IMR-90 (cell line): ENCODE data around the gene GNG2. TPM values are rescaled to one million over a fixed set of nuclear protein-coding genes. Genes with fewer than 3 reads are reported as not detected.

Experiments
- ATAC-seq: fragments of 200-7000 bp; cut with Tn5 transposase; 2 replicates; pipeline ENCODE4 v1.9.1; 2020; ENCODE audit warnings: low read depth, mild to moderate bottlenecking, moderate library complexity
- BruUV-seq: library from RNA; stranded (reverse); fragments of 400-500 nt; replicated peaks from 2 replicates; lab custom pipeline; 2021; lab: Mats Ljungman, UMichigan
- CTCF ChIA-PET: fragments of 300-600 bp; formaldehyde crosslinking; extraction: SDS; loops from one replicate; lab custom pipeline; 2021; ENCODE audit warnings: antibody characterized with exemption; lab: Yijun Ruan, JAX
- POLR2A ChIA-PET: fragments of 300-600 bp; sonication (Branson Sonifier 250); formaldehyde crosslinking; loops from one replicate; lab custom pipeline; 2022; ENCODE audit warnings: antibody characterized with exemption; ENCODE audit not compliant: unreplicated experiment; lab: Charles Lee
- DNase-seq: peaks from one replicate; pipeline ENCODE4 v3.0.0; 2013
- H2AFZ ChIP-seq: replicated peaks from 2 replicates; pipeline ENCODE3; 2013; ENCODE audit warnings: low read length, mild to moderate bottlenecking; ENCODE audit not compliant: poor library complexity
- H2AK5ac ChIP-seq: 2 replicates; pipeline ENCODE4 v1.6.1; 2013; ENCODE audit warnings: low read depth, low read length, inconsistent platforms
- H2AK9ac ChIP-seq: replicated peaks from 2 replicates; pipeline ENCODE3; 2013; ENCODE audit warnings: mild to moderate bottlenecking, low read depth, low read length, moderate library complexity; ENCODE audit not compliant: poor library complexity
- H2BK120ac ChIP-seq: 2 replicates; pipeline ENCODE4 v1.6.1; 2013; ENCODE audit warnings: low read depth, low read length, inconsistent platforms
- H2BK15ac ChIP-seq: 3 replicates; pipeline ENCODE4 v1.6.1; 2013; ENCODE audit warnings: low read depth, low read length, inconsistent platforms
- H2BK20ac ChIP-seq: 2 replicates; pipeline ENCODE4 v1.6.1; 2013; ENCODE audit warnings: low read depth, mild to moderate bottlenecking, inconsistent platforms, low read length, moderate library complexity
- H2BK5ac ChIP-seq: 2 replicates; pipeline ENCODE4 v1.6.1; 2013; ENCODE audit warnings: mild to moderate bottlenecking, low read depth, low read length, inconsistent platforms; ENCODE audit not compliant: poor library complexity, severe bottlenecking
- H3K14ac ChIP-seq: replicated peaks from 2 replicates; pipeline ENCODE4 v1.6.1; 2013; ENCODE audit warnings: low read depth, low read length, inconsistent platforms
- H3K18ac ChIP-seq: 2 replicates; pipeline ENCODE4 v1.6.1; 2013; ENCODE audit warnings: low read depth, low read length, control low read depth
- H3K23ac ChIP-seq: 2 replicates; pipeline ENCODE4 v1.6.1; 2013; ENCODE audit warnings: low read depth, low read length, inconsistent platforms
- H3K27ac ChIP-seq: 2 replicates; pipeline ENCODE4 v1.5.1; 2013; ENCODE audit warnings: mild to moderate bottlenecking, control low read depth, low read length; ENCODE audit not compliant: insufficient read depth
- H3K27me3 ChIP-seq: 2 replicates; pipeline ENCODE4 v1.6.1; 2013; ENCODE audit warnings: low read length; ENCODE audit not compliant: control insufficient read depth, insufficient read depth
- H3K36me3 ChIP-seq: 2 replicates; pipeline ENCODE4 v1.6.1; 2013; ENCODE audit warnings: low read length, mixed read lengths; ENCODE audit not compliant: control insufficient read depth, insufficient read depth
- H3K4ac ChIP-seq: 2 replicates; pipeline ENCODE4 v1.6.1; 2013; ENCODE audit warnings: low read depth, low read length, inconsistent platforms
- H3K4me1 ChIP-seq: 2 replicates; pipeline ENCODE4 v1.6.1; 2013; ENCODE audit warnings: low read length, mixed read lengths; ENCODE audit not compliant: control insufficient read depth, insufficient read depth
- H3K4me2 ChIP-seq: 2 replicates; pipeline ENCODE4 v1.6.1; 2013; ENCODE audit warnings: low read depth, mild to moderate bottlenecking, control low read depth, low read length, moderate library complexity
- H3K4me3 ChIP-seq: 2 replicates; pipeline ENCODE4 v1.5.1; 2013; ENCODE audit warnings: low read depth, mild to moderate bottlenecking, control low read depth, low read length, moderate library complexity; ENCODE audit not compliant: insufficient read depth
- H3K56ac ChIP-seq: 2 replicates; pipeline ENCODE4 v1.6.1; 2013; ENCODE audit warnings: low read length, inconsistent platforms; ENCODE audit not compliant: insufficient read depth; ENCODE audit errors: extremely low read depth
- H3K79me1 ChIP-seq, 2 experiments: 2 replicates each; pipeline ENCODE4 v1.6.1; 2013; ENCODE audit warnings: low read length in 2 of 2, inconsistent platforms in 1 of 2, low read depth in 1 of 2
- H3K9ac ChIP-seq: 2 replicates; pipeline ENCODE4 v1.6.1; 2013; ENCODE audit warnings: low read depth, low read length, control low read depth
- H3K9me1 ChIP-seq: 2 replicates; pipeline ENCODE4 v1.6.1; 2013; ENCODE audit warnings: low read length, inconsistent platforms; ENCODE audit not compliant: insufficient read depth
- H3K9me3 ChIP-seq: 2 replicates; pipeline ENCODE4 v1.6.1; 2013; ENCODE audit warnings: low read length; ENCODE audit not compliant: control insufficient read depth, insufficient read depth
- H4K20me1 ChIP-seq: 2 replicates; pipeline ENCODE4 v1.6.1; 2013; ENCODE audit warnings: low read length, inconsistent platforms; ENCODE audit not compliant: insufficient read depth
- H4K5ac ChIP-seq: 2 replicates; pipeline ENCODE4 v1.6.1; 2013; ENCODE audit warnings: mild to moderate bottlenecking, low read depth, low read length, control low read depth
- H4K8ac ChIP-seq, 2 experiments: 2 replicates each; pipeline ENCODE4 v1.6.1; 2013; ENCODE audit warnings: low read depth in 2 of 2, low read length in 2 of 2, control low read depth in 1 of 2, inconsistent platforms in 1 of 2
- H4K91ac ChIP-seq: 2 replicates; pipeline ENCODE4 v1.6.1; 2013; ENCODE audit warnings: low read depth, low read length, inconsistent platforms; ENCODE audit not compliant: insufficient read depth
- BHLHE40 ChIP-seq: fragments of 150-350 bp; IDR thresholded peaks from 2 replicates; pipeline ENCODE4 v1.6.1; 2016; ENCODE audit warnings: mild to moderate bottlenecking, low read depth, low read length
- CEBPB ChIP-seq: IDR thresholded peaks from 2 replicates; pipeline ENCODE4 v1.6.1; 2012; ENCODE audit warnings: low read depth, low read length, improper control_type of control experiment
- CHD1 ChIP-seq: IDR thresholded peaks from 2 replicates; pipeline ENCODE4 v1.6.1; 2012; ENCODE audit warnings: low read depth, low read length, improper control_type of control experiment
- CTCF ChIP-seq: conservative IDR thresholded peaks from 2 replicates; pipeline ENCODE4 v1.5.1; 2012; ENCODE audit warnings: mild to moderate bottlenecking, low read depth, low read length, improper control_type of control experiment
- FOS ChIP-seq: fragments of 150-350 bp; IDR thresholded peaks from 2 replicates; pipeline ENCODE4 v1.6.1; 2016; ENCODE audit warnings: low read depth, low read length
- MAFK ChIP-seq: IDR thresholded peaks from 2 replicates; pipeline ENCODE4 v1.6.1; 2012; ENCODE audit warnings: low read depth, low read length, improper control_type of control experiment
- MAZ ChIP-seq: IDR thresholded peaks from 2 replicates; pipeline ENCODE4 v1.6.1; 2012; ENCODE audit warnings: low read depth, mild to moderate bottlenecking, low read length, improper control_type of control experiment, moderate library complexity, borderline replicate concordance
- NFE2L2 ChIP-seq: fragments of 150-350 bp; IDR thresholded peaks from 2 replicates; pipeline ENCODE4 v1.6.1; 2016; ENCODE audit warnings: low read depth, mild to moderate bottlenecking, low read length
- POLR2A ChIP-seq: IDR thresholded peaks from 2 replicates; pipeline ENCODE4 v1.6.1; 2012; ENCODE audit warnings: mild to moderate bottlenecking, low read depth, low read length
- RAD21 ChIP-seq: IDR thresholded peaks from 2 replicates; pipeline ENCODE4 v1.6.1; 2012; ENCODE audit warnings: low read length, improper control_type of control experiment
- RCOR1 ChIP-seq: IDR thresholded peaks from 2 replicates; pipeline ENCODE4 v1.6.1; 2012; ENCODE audit warnings: mild to moderate bottlenecking, low read length, improper control_type of control experiment; ENCODE audit not compliant: insufficient replicate concordance
- RFX5 ChIP-seq: IDR thresholded peaks from 2 replicates; pipeline ENCODE4 v1.8.0; 2012; ENCODE audit warnings: low read depth, mild to moderate bottlenecking, low read length, moderate library complexity
- SMC3 ChIP-seq: fragments of 150-350 bp; IDR thresholded peaks from 2 replicates; pipeline ENCODE4 v1.6.1; 2016; ENCODE audit warnings: low read depth, mild to moderate bottlenecking, antibody characterized with exemption, low read length, moderate library complexity
- USF2 ChIP-seq: fragments of 150-350 bp; IDR thresholded peaks from 2 replicates; pipeline ENCODE4 v1.6.1; 2017; ENCODE audit warnings: mild to moderate bottlenecking, antibody characterized with exemption, low read length, low read depth
- WGBS, 2 experiments: methylation state at CpG; one replicate each; pipeline versions ENCODE4 v1.1.5 to v1.1.7; 2013; ENCODE audit warnings: missing lambda C conversion rate in 2 of 2; ENCODE audit not compliant: insufficient read length in 1 of 2; ENCODE audit errors: extremely low coverage in 2 of 2; 5-methylcytosine and 5-hydroxymethylcytosine counted together
- dilution Hi-C: fragments of 300-500 bp; cut with HindIII; formaldehyde crosslinking; loops from one replicate; pipeline ENCODE4 v1.14.3; 2018; ENCODE audit warnings: low sequenced_read_pairs; ENCODE audit not compliant: unreplicated experiment
- in situ Hi-C: fragments of 300-500 bp; cut with MboI; formaldehyde crosslinking; loops from 3 replicates; pipeline ENCODE4 v1.14.3; 2019; ENCODE audit warnings: low sequenced_read_pairs, inconsistent platforms, mixed read lengths
- intact Hi-C: fragments of 100-400 bp; cut with micrococcal nuclease; formaldehyde crosslinking; loops from 2 replicates; pipeline ENCODE4 v1.10.0; 2022
- polyA plus RNA-seq, 3 experiments: library from polyadenylated mRNA; depleted of rRNA; stranded (reverse); fragments of >200 nt; gene quantifications; 2 replicates each; pipeline ENCODE4 v1.2.3, GENCODE V29; 2012; ENCODE audit warnings: low replicate concordance in 1 of 3
- total RNA-seq: library from RNA; depleted of rRNA; stranded (reverse); fragments of >200 nt; gene quantifications from 2 replicates; pipeline ENCODE4 v1.2.3, GENCODE V29; 2012

GNG2 gene
- total and polyA plus RNA-seq, 2 of the 4 experiments (the other 2 are of a cell fraction): 13.1 to 14.6 TPM

- no peak overlapping the region for H3K56ac ChIP-seq
- no peak overlapping the region for H2BK120ac ChIP-seq
- no peak overlapping the region for H3K9ac ChIP-seq
- intact Hi-C loops: no loop called here
- H4K91ac ChIP-seq: no peak overlapping the region
- no TSS peak for BruUV-seq
- H3K36me3 ChIP-seq: peaks cover 64% of the 10 kb centered on the region
- no peak overlapping the region for H2BK15ac ChIP-seq
- dilution Hi-C loops: no loop called here
- H4K5ac ChIP-seq: no peak overlapping the region
- H2BK20ac ChIP-seq: no peak overlapping the region
- no peak overlapping the region for H4K8ac ChIP-seq
- no peaks in the 10 kb centered on the region for H3K27me3 ChIP-seq
- DNase-seq (no peak), ATAC-seq (no peak)
- H2BK5ac ChIP-seq: no peak overlapping the region
- no peak overlapping the region for H3K23ac ChIP-seq
- H3K9me1 ChIP-seq: peaks cover 5% of the 10 kb centered on the region
- WGBS, 2 experiments: no CpG with 5 or more reads among the region's 1 CpG
- H3K4me3 ChIP-seq: no peak overlapping the region
- H2AK9ac ChIP-seq: no peak overlapping the region
- H3K4me2 ChIP-seq: no peak overlapping the region
- H3K27ac ChIP-seq: no peak overlapping the region
- TF ChIP-seq SMC3 (no peak), FOS (no peak), USF2 (no peak), NFE2L2 (no peak), RAD21 (no peak), RCOR1 (no peak), CTCF (no peak), BHLHE40 (no peak), MAZ (no peak), CEBPB (no peak), MAFK (no peak), RFX5 (no peak), CHD1 (no peak), POLR2A (no peak)
- no peak overlapping the region for H3K4ac ChIP-seq
- no peak overlapping the region for H3K14ac ChIP-seq
- H3K4me1 ChIP-seq: peaks cover under 1% of the 10 kb centered on the region; the same call in 1 of the 2 replicates
- no peaks in the 10 kb centered on the region for H3K9me3 ChIP-seq
- H3K18ac ChIP-seq: no peak overlapping the region
- no peak overlapping the region for H2AK5ac ChIP-seq
- ChIA-PET POLR2A (no interaction called here), CTCF (interaction anchor here (1.9 kb wide), 1 partner anchor 123 kb away, joined by 4 read pairs; no protein-coding TSS in a partner anchor)
- 0 out of 2 replicates have a peak, but pooled peaks cover 2% of the 10 kb centered on the region for H4K20me1 ChIP-seq
- H2AFZ ChIP-seq: no peak overlapping the region
- H3K79me1 ChIP-seq: peaks cover 35 to 61% of the 10 kb centered on the region in 2 experiments
- in situ Hi-C loops: loop anchor here (25.0 kb wide), 1 partner anchor 705 kb away; the partner anchor contains the start of gene PSMC6
Measured at GRCh38 chr14:52007637-52008036, 147.2 kb downstream of the GNG2 start.
